Tibial artery (tissue), 4 donors: ENCODE data around the gene ADSL.

Experiments
- DNase-seq, 2 donors: peaks; one replicate each; pipeline ENCODE4 v3.0.0-alpha.2; 2019
- H3K27ac ChIP-seq, 2 donors: fragments of 200-600 bp; sonication (generic) in 1 of 2; 1 replicate in 1 of 2; 2 replicates in 1 of 2; pipeline ENCODE4 v1.5.1; 2018 to 2019; ENCODE audit warnings: mild to moderate bottlenecking in 1 of 2
- H3K27me3 ChIP-seq, 2 donors: fragments of 200-600 bp; sonication (generic) in 1 of 2; one replicate each; pipeline versions ENCODE4 v1.5.1 to v1.6.0; 2016 to 2019
- H3K36me3 ChIP-seq, 3 donors: fragments of 200-600 bp; sonication (generic) in 2 of 3; one replicate each; pipeline ENCODE4 v1.5.1; 2016 to 2019; ENCODE audit warnings: mild to moderate bottlenecking in 2 of 3
- H3K4me1 ChIP-seq, 4 donors: fragments of 200-600 bp; sonication (generic) in 2 of 4; 1 replicate in 3 of 4; 2 replicates in 1 of 4; pipeline ENCODE4 v1.5.1; 2016 to 2019
- H3K4me3 ChIP-seq, 2 donors: fragments of 200-600 bp; sonication (generic) in 1 of 2; 1 replicate in 1 of 2; 2 replicates in 1 of 2; pipeline ENCODE4 v1.5.1; 2018 to 2019; ENCODE audit warnings: mild to moderate bottlenecking in 2 of 2
- H3K9me3 ChIP-seq, 3 donors: fragments of 200-600 bp; sonication (generic) in 1 of 3; one replicate each; pipeline ENCODE4 v1.5.1; 2016 to 2019
- intact Hi-C: fragments of 100-400 bp; cut with DNase I; formaldehyde crosslinking; loops from one replicate; pipeline ENCODE4 v1.15.0; 2023; ENCODE audit warnings: low total_unique reads
- TF ChIP-seq, protein P1 (sequence below), 2 experiments: fragments of 200-600 bp in 1 of 2; fragments of 450-650 bp in 1 of 2; IDR thresholded peaks; one replicate each; pipeline ENCODE4 v1.5.1; 2017 to 2019; ENCODE audit warnings: antibody characterized with exemption in 2 of 2, mild to moderate bottlenecking in 1 of 2, moderate library complexity in 1 of 2

ADSL gene

DNA sequence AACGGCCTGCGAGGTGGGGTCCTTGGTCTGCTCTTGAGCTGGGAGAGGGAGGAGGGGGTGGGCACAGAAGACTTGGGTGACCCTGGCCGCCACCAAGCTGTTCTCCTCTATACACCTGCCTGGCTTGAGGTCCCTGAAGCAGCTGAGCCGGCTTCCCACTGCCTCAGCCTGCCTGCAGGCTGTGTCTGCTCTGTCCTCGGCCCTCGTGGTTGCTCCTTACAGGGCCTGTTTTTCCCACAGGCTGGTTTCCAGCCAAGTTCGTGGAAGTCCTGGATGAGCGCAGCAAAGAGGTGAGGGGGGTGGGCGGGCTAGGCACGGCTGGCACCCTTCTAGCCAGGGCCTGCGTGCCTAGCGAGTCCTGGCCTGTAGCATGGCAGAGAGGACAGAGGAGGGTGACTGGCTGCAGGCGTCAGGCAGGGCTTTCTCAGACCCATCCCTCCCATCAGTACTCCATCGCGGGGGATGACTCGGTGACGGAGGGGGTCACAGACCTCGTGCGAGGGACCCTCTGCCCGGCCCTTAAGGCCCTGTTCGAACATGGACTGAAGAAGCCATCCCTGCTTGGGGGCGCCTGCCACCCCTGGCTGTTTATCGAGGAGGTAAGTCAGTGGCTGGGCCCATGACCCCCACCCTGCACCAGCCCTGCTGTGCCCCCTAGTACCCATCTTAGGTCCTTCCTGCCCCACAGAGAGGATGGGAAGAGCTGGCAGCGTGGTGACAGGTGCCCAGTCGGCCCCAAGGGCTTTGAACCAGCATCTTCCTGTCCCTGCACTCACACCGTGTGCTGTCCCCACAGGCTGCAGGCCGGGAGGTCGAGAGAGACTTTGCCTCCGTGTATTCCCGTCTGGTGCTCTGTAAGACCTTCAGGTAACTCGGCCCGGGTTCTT, 61.8 kb downstream of the ADSL start:
- Histone ChIP-seq H3K27ac (no peak overlapping the region), H3K4me1 (peaks cover 0 to 3% (median 0%) of the 10 kb centered on the region in 4 donors), H3K27me3 (no peaks in the 10 kb centered on the region), H3K9me3 (no peaks in the 10 kb centered on the region), H3K4me3 (no peak overlapping the region), H3K36me3 (peaks cover 51 to 95% (median 83%) of the 10 kb centered on the region in 3 donors)
- intact Hi-C loops: no loop called here
- no peak for DNase-seq
- TF ChIP-seq, protein P1, sequence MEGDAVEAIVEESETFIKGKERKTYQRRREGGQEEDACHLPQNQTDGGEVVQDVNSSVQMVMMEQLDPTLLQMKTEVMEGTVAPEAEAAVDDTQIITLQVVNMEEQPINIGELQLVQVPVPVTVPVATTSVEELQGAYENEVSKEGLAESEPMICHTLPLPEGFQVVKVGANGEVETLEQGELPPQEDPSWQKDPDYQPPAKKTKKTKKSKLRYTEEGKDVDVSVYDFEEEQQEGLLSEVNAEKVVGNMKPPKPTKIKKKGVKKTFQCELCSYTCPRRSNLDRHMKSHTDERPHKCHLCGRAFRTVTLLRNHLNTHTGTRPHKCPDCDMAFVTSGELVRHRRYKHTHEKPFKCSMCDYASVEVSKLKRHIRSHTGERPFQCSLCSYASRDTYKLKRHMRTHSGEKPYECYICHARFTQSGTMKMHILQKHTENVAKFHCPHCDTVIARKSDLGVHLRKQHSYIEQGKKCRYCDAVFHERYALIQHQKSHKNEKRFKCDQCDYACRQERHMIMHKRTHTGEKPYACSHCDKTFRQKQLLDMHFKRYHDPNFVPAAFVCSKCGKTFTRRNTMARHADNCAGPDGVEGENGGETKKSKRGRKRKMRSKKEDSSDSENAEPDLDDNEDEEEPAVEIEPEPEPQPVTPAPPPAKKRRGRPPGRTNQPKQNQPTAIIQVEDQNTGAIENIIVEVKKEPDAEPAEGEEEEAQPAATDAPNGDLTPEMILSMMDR (IDR thresholded peaks at IDR 0.05): no peak

GRCh38 chr22:40408718-40409612, 62.7 kb downstream of the ADSL start:
- intact Hi-C loops: no loop called here
- H3K27me3 ChIP-seq: no peaks in the 10 kb centered on the region
- no peaks in the 10 kb centered on the region for H3K9me3 ChIP-seq
- no peak for DNase-seq
- peaks cover 51 to 88% (median 78%) of the 10 kb centered on the region in 3 donors for H3K36me3 ChIP-seq
- TF ChIP-seq, protein P1 (IDR thresholded peaks at IDR 0.05): no peak
- H3K27ac ChIP-seq: no peak overlapping the region
- peaks cover 0 to 3% (median 0%) of the 10 kb centered on the region in 4 donors for H3K4me1 ChIP-seq
- H3K4me3 ChIP-seq: no peak overlapping the region

GRCh38 chr22:40409613-40410113, 63.4 kb downstream of the ADSL start:
- H3K36me3 ChIP-seq: peaks cover 51 to 84% (median 72%) of the 10 kb centered on the region in 3 donors
- no peaks in the 10 kb centered on the region for H3K9me3 ChIP-seq
- H3K27ac ChIP-seq: no peak overlapping the region
- peaks cover 0 to 3% (median 0%) of the 10 kb centered on the region in 4 donors for H3K4me1 ChIP-seq
- no peak overlapping the region for H3K4me3 ChIP-seq
- no peak for DNase-seq
- no peaks in the 10 kb centered on the region for H3K27me3 ChIP-seq
- intact Hi-C loops: no loop called here
- TF ChIP-seq, protein P1 (IDR thresholded peaks at IDR 0.05): no peak

- Histone ChIP-seq H3K4me3 (no peak overlapping the region), H3K27ac (no peak overlapping the region), H3K4me1 (peaks cover 0 to 3% (median 0%) of the 10 kb centered on the region in 4 donors), H3K9me3 (no peaks in the 10 kb centered on the region), H3K27me3 (no peaks in the 10 kb centered on the region), H3K36me3 (peaks cover 51 to 80% (median 65%) of the 10 kb centered on the region in 3 donors)
- intact Hi-C loops: no loop called here
- TF ChIP-seq, protein P1 (IDR thresholded peaks at IDR 0.05): no peak
- no peak for DNase-seq
Observed at GRCh38 chr22:40410272-40410671, 64.0 kb downstream of the ADSL start.

DNA sequence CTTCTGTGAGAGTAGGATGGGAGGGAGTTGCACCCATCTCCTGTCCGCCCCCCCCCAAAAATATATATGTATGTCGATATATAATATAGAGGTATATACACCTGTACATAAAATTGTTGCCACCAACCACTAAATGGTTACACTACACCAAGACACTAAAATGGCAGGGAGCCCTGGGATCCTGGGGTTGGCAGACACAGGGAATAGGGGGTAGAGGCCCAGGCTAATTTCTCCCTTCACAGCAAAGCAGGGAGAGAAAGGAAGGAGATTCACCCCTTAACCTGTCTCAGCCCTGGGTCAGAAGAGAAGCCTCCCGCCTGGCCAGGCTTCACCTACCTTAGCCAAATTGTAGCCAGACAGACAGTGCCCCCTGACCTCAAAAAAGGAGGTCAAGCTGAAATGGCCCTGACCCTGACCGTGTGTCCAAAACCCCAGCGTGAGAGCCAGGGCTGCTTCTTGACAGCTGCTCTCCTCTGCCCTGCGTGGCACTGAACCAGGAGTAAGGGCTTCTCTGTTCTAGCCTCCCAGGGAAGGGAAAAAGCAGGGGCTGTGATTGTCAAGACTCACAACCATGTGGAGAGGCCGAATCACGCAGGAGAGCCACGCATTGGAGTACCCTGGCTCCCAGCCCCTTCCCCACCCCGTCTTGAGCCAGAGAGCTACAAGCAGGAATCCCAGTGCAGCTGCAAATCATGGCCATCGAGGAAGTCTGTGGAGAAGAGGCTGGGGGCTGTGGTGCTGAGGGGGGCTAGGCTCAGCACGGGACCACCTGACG, 64.6 kb downstream of the ADSL start:
- Histone ChIP-seq H3K36me3 (peaks cover 46 to 80% (median 65%) of the 10 kb centered on the region in 3 donors), H3K4me1 (peaks cover 0 to 3% (median 0%) of the 10 kb centered on the region in 4 donors), H3K4me3 (no peak overlapping the region), H3K27ac (no peak overlapping the region), H3K27me3 (no peaks in the 10 kb centered on the region), H3K9me3 (no peaks in the 10 kb centered on the region)
- peak in 1 of 2 donors; percentile 57 for DNase-seq
- TF ChIP-seq, protein P1 (IDR thresholded peaks at IDR 0.05): no peak
- intact Hi-C loops: no loop called here
